Measurements from ENCODE around the gene ADARB2.

The ADARB2 gene

GRCh38 chr10:1299041-1299726 lies 438.1 kb downstream of the ADARB2 start:
- no peak for FAIRE-seq

GRCh38 chr10:1297566-1298301 lies 439.6 kb downstream of the ADARB2 start:
- DNase-seq (ENCODE audit: low spot score) (no peak), FAIRE-seq (no peak)

More at GRCh38 chr10:1299041-1299726, 438.1 kb downstream of the ADARB2 start:
- no peak for DNase-seq (ENCODE audit: low spot score)

- FAIRE-seq (no peak), DNase-seq (ENCODE audit: low spot score) (no peak)
Measured at GRCh38 chr10:1295756-1296480, 441.4 kb downstream of the ADARB2 start.

GRCh38 chr10:1294748-1295147 lies 442.6 kb downstream of the ADARB2 start:
- DNase-seq (ENCODE audit: low spot score) (no peak), FAIRE-seq (no peak)

- FAIRE-seq (no peak), DNase-seq (ENCODE audit: low spot score) (no peak)
Measured at GRCh38 chr10:1293636-1294435, 443.5 kb downstream of the ADARB2 start.

- DNase-seq (ENCODE audit: low spot score), result no peak
- no peak for FAIRE-seq
Measured at GRCh38 chr10:1293157-1293556, 444.2 kb downstream of the ADARB2 start.

- DNase-seq (ENCODE audit: low spot score) (no peak), FAIRE-seq (no peak)
Measured at GRCh38 chr10:1292611-1293031, 444.7 kb downstream of the ADARB2 start.

- DNase-seq (ENCODE audit: low spot score) (no peak), FAIRE-seq (no peak)
Measured at GRCh38 chr10:1291178-1292090, 445.9 kb downstream of the ADARB2 start.

- FAIRE-seq (no peak), DNase-seq (ENCODE audit: low spot score) (peak; percentile 3)
Measured at GRCh38 chr10:1290071-1290471, 447.3 kb downstream of the ADARB2 start.

- DNase-seq (ENCODE audit: low spot score) (peak; percentile 9), FAIRE-seq (no peak)
Measured at GRCh38 chr10:1289591-1289990, 447.7 kb downstream of the ADARB2 start.

GRCh38 chr10:1287971-1288401 lies 449.3 kb downstream of the ADARB2 start:
- no peak for FAIRE-seq
- no peak for DNase-seq (ENCODE audit: low spot score)

- no peak for DNase-seq (ENCODE audit: low spot score)
- FAIRE-seq, result no peak
Measured at GRCh38 chr10:1287487-1287886, 449.8 kb downstream of the ADARB2 start.

GRCh38 chr10:1284076-1284475 lies 453.2 kb downstream of the ADARB2 start:
- no peak for DNase-seq (ENCODE audit: low spot score)
- FAIRE-seq, result no peak

- DNase-seq (ENCODE audit: low spot score) (no peak), FAIRE-seq (no peak)
Measured at GRCh38 chr10:1281405-1281782, 455.9 kb downstream of the ADARB2 start.

GRCh38 chr10:1280466-1281404 lies 456.6 kb downstream of the ADARB2 start:
- FAIRE-seq (no peak), DNase-seq (ENCODE audit: low spot score) (no peak)

- no peak for FAIRE-seq
- no peak for DNase-seq (ENCODE audit: low spot score)
Measured at GRCh38 chr10:1278306-1278705, 459.0 kb downstream of the ADARB2 start.

- FAIRE-seq, result no peak
- DNase-seq (ENCODE audit: low spot score), result no peak
Measured at GRCh38 chr10:1274701-1275544, 462.4 kb downstream of the ADARB2 start.

GRCh38 chr10:1274111-1274661 lies 463.1 kb downstream of the ADARB2 start:
- FAIRE-seq (no peak), DNase-seq (ENCODE audit: low spot score) (no peak)
